H1 (cell line): ENCODE measurements around the gene KCNJ12. TPM values are rescaled to one million over a fixed set of nuclear protein-coding genes. Genes with fewer than 3 reads are reported as not detected.

ENCODE experiments used
- CTCF ChIA-PET: fragments of 300-600 bp; sonication (Branson Sonifier 250); formaldehyde crosslinking; loops from one replicate; lab custom pipeline; 2021; ENCODE audit not compliant: partially characterized antibody; lab: Charles Lee
- POLR2A ChIA-PET: fragments of 300-600 bp; sonication (Branson Sonifier 250); formaldehyde crosslinking; loops from one replicate; lab custom pipeline; 2021; ENCODE audit warnings: inconsistent platforms; ENCODE audit not compliant: partially characterized antibody; lab: Charles Lee
- DNase-seq, 2 experiments: peaks; one replicate each; pipeline versions ENCODE4 v3.0.0 to v3.0.0-alpha.2; 2010 to 2022; ENCODE audit warnings: low spot score in 2 of 2, low read depth in 1 of 2, mixed read lengths in 1 of 2
- FAIRE-seq: peaks from 2 replicates; lab custom pipeline; 2011; peaks lifted over from hg19 to GRCh38; lab: Jason Lieb, UNC
- H2AFZ ChIP-seq: 2 replicates; pipeline ENCODE4 v1.8.1; 2012; ENCODE audit warnings: low read length, inconsistent platforms
- H2AK5ac ChIP-seq: 2 replicates; pipeline ENCODE4 v1.6.1; 2013; ENCODE audit warnings: low read depth, low read length
- H2BK120ac ChIP-seq: replicated peaks from 2 replicates; pipeline ENCODE3; 2013; ENCODE audit warnings: low read depth, low read length, inconsistent platforms
- H2BK12ac ChIP-seq: 2 replicates; pipeline ENCODE4 v1.6.1; 2013; ENCODE audit warnings: low read depth, low read length
- H2BK15ac ChIP-seq: 2 replicates; pipeline ENCODE4 v1.6.1; 2013; ENCODE audit warnings: low read length
- H2BK20ac ChIP-seq: 2 replicates; pipeline ENCODE4 v1.6.1; 2013; ENCODE audit warnings: low read length
- H2BK5ac ChIP-seq: 2 replicates; pipeline ENCODE4 v1.6.1; 2013; ENCODE audit warnings: low read depth, low read length
- H3K14ac ChIP-seq: 2 replicates; pipeline ENCODE4 v1.6.1; 2013; ENCODE audit warnings: inconsistent platforms; ENCODE audit not compliant: insufficient read length
- H3K18ac ChIP-seq: 2 replicates; pipeline ENCODE4 v1.6.1; 2013; ENCODE audit warnings: low read length; ENCODE audit errors: extremely low read depth
- H3K23ac ChIP-seq: 2 replicates; pipeline ENCODE4 v1.6.1; 2013; ENCODE audit warnings: inconsistent platforms; ENCODE audit not compliant: insufficient read length
- H3K23me2 ChIP-seq: 2 replicates; pipeline ENCODE4 v1.6.1; 2013; ENCODE audit warnings: low read depth, low read length
- H3K27ac ChIP-seq: 2 replicates; pipeline ENCODE4 v1.6.1; 2011; ENCODE audit warnings: low read depth, low read length, inconsistent platforms
- H3K27me3 ChIP-seq, 4 experiments: replicated peaks in 1 of 4; 1 replicate in 1 of 4; 2 replicates in 3 of 4; pipeline versions ENCODE4 v1.6.1 to v1.8.1; 2011 to 2013; ENCODE audit warnings: low read length in 3 of 4, mild to moderate bottlenecking in 3 of 4, inconsistent platforms in 2 of 4, mixed read lengths in 2 of 4, moderate library complexity in 1 of 4; ENCODE audit not compliant: control insufficient read depth in 3 of 4, insufficient read depth in 3 of 4; ENCODE audit errors: extremely low read depth in 1 of 4
- H3K36me3 ChIP-seq, 4 experiments: 2 replicates each; pipeline versions ENCODE4 v1.6.1 to v1.8.1; 2011 to 2013; ENCODE audit warnings: mild to moderate bottlenecking in 4 of 4, low read length in 3 of 4, moderate library complexity in 2 of 4, control low read depth in 1 of 4, inconsistent platforms in 1 of 4; ENCODE audit not compliant: insufficient read depth in 4 of 4, control insufficient read depth in 2 of 4
- H3K4ac ChIP-seq: replicated peaks from 2 replicates; pipeline ENCODE3; 2013; ENCODE audit warnings: low read length, low read depth, mixed read lengths, inconsistent platforms; ENCODE audit not compliant: insufficient read length
- H3K4me1 ChIP-seq, 4 experiments: replicated peaks in 1 of 4; 1 replicate in 1 of 4; 2 replicates in 3 of 4; pipeline versions ENCODE4 v1.6.1 to v1.8.1; 2011 to 2013; ENCODE audit warnings: low read length in 3 of 4, inconsistent platforms in 2 of 4, mixed read lengths in 1 of 4; ENCODE audit not compliant: insufficient read depth in 4 of 4, control insufficient read depth in 3 of 4
- H3K4me2 ChIP-seq, 2 experiments: 2 replicates each; pipeline versions ENCODE4 v1.6.1 to v1.8.1; 2011 to 2013; ENCODE audit warnings: low read depth in 2 of 2, low read length in 2 of 2, control low read depth in 1 of 2, inconsistent platforms in 1 of 2, mild to moderate bottlenecking in 1 of 2; ENCODE audit not compliant: insufficient read depth in 1 of 2
- H3K4me3 ChIP-seq, 4 experiments: fragments of 200-600, 300-600 bp in 1 of 4; sonication (generic), shearing (Covaris generic), sonication (Bioruptor Twin) in 1 of 4; 2 replicates each; pipeline versions ENCODE4 v1.5.1 to v1.8.1; 2011 to 2016; ENCODE audit warnings: low read length in 4 of 4, low read depth in 3 of 4, control low read depth in 2 of 4, inconsistent platforms in 2 of 4, mild to moderate bottlenecking in 2 of 4, mixed read lengths in 1 of 4, moderate library complexity in 1 of 4; ENCODE audit not compliant: insufficient read depth in 2 of 4; ENCODE audit errors: extremely low read depth in 1 of 4
- H3K56ac ChIP-seq: replicated peaks from 2 replicates; pipeline ENCODE3; 2013; ENCODE audit warnings: low read depth, mild to moderate bottlenecking, mixed read lengths, low read length, inconsistent platforms; ENCODE audit not compliant: insufficient read length
- H3K79me1 ChIP-seq: 2 replicates; pipeline ENCODE4 v1.6.1; 2013; ENCODE audit warnings: low read depth, low read length, control low read depth
- H3K79me2 ChIP-seq, 2 experiments: 2 replicates each; pipeline versions ENCODE4 v1.6.1 to v1.8.1; 2012 to 2013; ENCODE audit warnings: low read length in 2 of 2, mild to moderate bottlenecking in 2 of 2, inconsistent platforms in 1 of 2; ENCODE audit not compliant: insufficient read depth in 2 of 2, control insufficient read depth in 1 of 2
- H3K9ac ChIP-seq, 4 experiments: replicated peaks in 1 of 4; 1 replicate in 1 of 4; 2 replicates in 3 of 4; pipeline versions ENCODE4 v1.6.1 to v1.8.1; 2011 to 2013; ENCODE audit warnings: low read depth in 3 of 4, low read length in 3 of 4, control low read depth in 2 of 4, mild to moderate bottlenecking in 2 of 4, moderate library complexity in 2 of 4, inconsistent platforms in 1 of 4; ENCODE audit errors: extremely low read depth in 1 of 4
- H3K9me3 ChIP-seq, 2 experiments: 2 replicates each; pipeline versions ENCODE4 v1.6.1 to v1.8.1; 2012 to 2013; ENCODE audit warnings: mild to moderate bottlenecking in 2 of 2, moderate library complexity in 2 of 2, control low read depth in 1 of 2, inconsistent platforms in 1 of 2, low read depth in 1 of 2, low read length in 1 of 2, mixed read lengths in 1 of 2; ENCODE audit not compliant: insufficient read depth in 2 of 2
- H4K20me1 ChIP-seq, 2 experiments: replicated peaks in 1 of 2; 2 replicates each; pipeline versions ENCODE3 to v1.8.1; 2011 to 2013; ENCODE audit warnings: inconsistent platforms in 2 of 2, low read length in 2 of 2, mild to moderate bottlenecking in 1 of 2; ENCODE audit not compliant: insufficient read depth in 2 of 2, control insufficient read depth in 1 of 2
- H4K5ac ChIP-seq: 2 replicates; pipeline ENCODE4 v1.6.1; 2013; ENCODE audit warnings: low read length, low read depth, mixed read lengths, inconsistent platforms; ENCODE audit not compliant: insufficient read length
- H4K8ac ChIP-seq: 2 replicates; pipeline ENCODE4 v1.8.0; 2013; ENCODE audit warnings: mild to moderate bottlenecking, moderate library complexity, low read length, inconsistent platforms; ENCODE audit not compliant: insufficient read depth; ENCODE audit errors: extremely low read depth
- H4K91ac ChIP-seq: replicated peaks from 2 replicates; pipeline ENCODE3; 2013; ENCODE audit warnings: low read length, mixed read lengths, inconsistent platforms; ENCODE audit not compliant: insufficient read length
- ATF2 ChIP-seq: IDR thresholded peaks from 2 replicates; pipeline ENCODE4 v1.6.1; 2012; ENCODE audit warnings: low read length, inconsistent platforms
- ATF3 ChIP-seq: IDR thresholded peaks from 2 replicates; pipeline ENCODE4 v1.6.1; 2011; ENCODE audit warnings: low read depth, mild to moderate bottlenecking, low read length; ENCODE audit not compliant: insufficient read depth
- CBX8 ChIP-seq: fragments of 300-800, 300-1000 bp; sonication (generic); IDR thresholded peaks from 2 replicates; pipeline ENCODE4 v1.7.1; 2016; ENCODE audit warnings: low read depth, low read length, borderline replicate concordance
- CHD1 ChIP-seq: IDR thresholded peaks from 2 replicates; pipeline ENCODE4 v1.6.1; 2012; ENCODE audit warnings: low read depth, low read length, improper control_type of control experiment
- CHD2 ChIP-seq: IDR thresholded peaks from 2 replicates; pipeline ENCODE4 v1.6.1; 2012; ENCODE audit warnings: low read length, improper control_type of control experiment
- FOSL1 ChIP-seq: IDR thresholded peaks from 2 replicates; pipeline ENCODE4 v1.6.1; 2011; ENCODE audit warnings: mild to moderate bottlenecking, low read depth, low read length, moderate library complexity; ENCODE audit not compliant: insufficient read depth
- GABPA ChIP-seq: IDR thresholded peaks from 2 replicates; pipeline ENCODE4 v1.6.1; 2011; ENCODE audit warnings: mild to moderate bottlenecking, low read length, moderate library complexity, borderline replicate concordance; ENCODE audit not compliant: insufficient read depth
- KDM5A ChIP-seq: fragments of 200-600 bp; IDR thresholded peaks from 2 replicates; pipeline ENCODE4 v1.7.1; 2012; ENCODE audit warnings: mild to moderate bottlenecking, low read length, inconsistent platforms, mixed read lengths
- MAFK ChIP-seq: IDR thresholded peaks from 2 replicates; pipeline ENCODE4 v1.6.1; 2012; ENCODE audit warnings: low read depth, mild to moderate bottlenecking, improper control_type of control experiment, low read length
- RFX5 ChIP-seq: IDR thresholded peaks from 2 replicates; pipeline ENCODE4 v1.6.1; 2011; ENCODE audit warnings: low read depth, low read length, improper control_type of control experiment, borderline replicate concordance
- SP1 ChIP-seq: IDR thresholded peaks from 2 replicates; pipeline ENCODE4 v1.6.1; 2011; ENCODE audit warnings: low read depth, low read length
- TCF12 ChIP-seq: IDR thresholded peaks from 2 replicates; pipeline ENCODE4 v1.6.1; 2011; ENCODE audit warnings: low read depth, mild to moderate bottlenecking, low read length
- WGBS, 2 experiments: shearing (Covaris generic) in 1 of 2; methylation state at CpG; one replicate each; pipeline versions ENCODE4 v1.1.6 to v1.1.7; 2013 to 2015; ENCODE audit warnings: low lambda C conversion rate in 2 of 2, mixed read lengths in 2 of 2, inconsistent platforms in 1 of 2, low coverage in 1 of 2, missing lambda C conversion rate in 1 of 2; ENCODE audit not compliant: insufficient replicate concordance in 2 of 2, insufficient coverage in 1 of 2, insufficient read length in 1 of 2; ENCODE audit errors: extremely low coverage in 1 of 2, missing lambda C conversion rate in 1 of 2; 5-methylcytosine and 5-hydroxymethylcytosine counted together
- polyA plus RNA-seq, 7 experiments: library from polyadenylated mRNA; depleted of rRNA in 3 of 7; stranded (reverse) in 5 of 7; unstranded in 2 of 7; fragments of >200 nt in 5 of 7; fragments of 200-250 nt in 2 of 7; gene quantifications; 1 replicate in 5 of 7; 2 replicates in 1 of 7; 4 replicates in 1 of 7; pipeline versions ENCODE4 v1.2.1 to v1.2.3, GENCODE V29; 2011 to 2013; ENCODE audit warnings: missing spikeins in 2 of 7, mixed read lengths in 2 of 7
- total RNA-seq: library from RNA; stranded (reverse); fragmentation: NEBNext Ultra II Directional; extraction: Animal tissue kit (Norgen Biotek cat#: 25700); gene quantifications from 2 replicates; pipeline ENCODE4 v1.2.1, GENCODE V29; 2021

The KCNJ12 gene
- total and polyA plus RNA-seq, 2 of the 8 experiments (the other 6 are each of a cell fraction or from before 2014, with no cell fraction given) = 1.2 to 1.5 TPM

- Histone ChIP-seq H3K4me1 (peaks cover 0 to 24% (median 11%) of the 10 kb centered on the region in 4 experiments; a peak in 6 of 7 replicates), H3K4me2 (no peak overlapping the region), H3K4me3 (no peak overlapping the region), H3K27me3 (peaks cover 14 to 42% (median 33%) of the 10 kb centered on the region in 4 experiments), H3K9ac (no peak overlapping the region), H2BK20ac (0 out of 2 replicates have a peak overlapping the region, but pooled peaks have one; percentile 61), H2BK15ac (peak overlapping the region; percentile 72; the same call in 1 of the 2 replicates), H4K20me1 (peaks cover 0 to 5% of the 10 kb centered on the region in 2 experiments), H3K23me2 (peaks cover 14% of the 10 kb centered on the region; the same call in 1 of the 2 replicates), H3K9me3 (no peaks in the 10 kb centered on the region), H2AFZ (no peak overlapping the region), H3K18ac (no peak overlapping the region; the same call in 1 of the 2 replicates), H2BK120ac (no peak overlapping the region), H3K4ac (no peak overlapping the region), H4K5ac (no peak overlapping the region), H4K8ac (no peak overlapping the region; the same call in 1 of the 2 replicates), H3K79me2 (no peaks in the 10 kb centered on the region), H3K56ac (no peak overlapping the region), H3K23ac (no peak overlapping the region), H2BK12ac (no peak overlapping the region), H2AK5ac (no peak overlapping the region), H2BK5ac (no peak overlapping the region), H4K91ac (no peak overlapping the region), H3K27ac (no peak overlapping the region), H3K79me1 (no peaks in the 10 kb centered on the region), H3K14ac (no peak overlapping the region), H3K36me3 (no peaks in the 10 kb centered on the region)
- FAIRE-seq (no peak), DNase-seq (no peak)
- 85% methylated on average over 12 of the region's 12 CpGs; no CpG with 5 or more reads in 1 of the 2 experiments for WGBS, 2 experiments
- ChIA-PET POLR2A (interaction anchor here (1.0 to 1.2 kb wide), 2 partner anchors 8 to 15 kb away, joined by 3 to 4 read pairs; no protein-coding TSS in a partner anchor), CTCF (interaction anchor here (0.9 to 1.5 kb wide), 7 partner anchors 12 to 262 kb away, joined by 3 to 5 read pairs (median 3); no protein-coding TSS in a partner anchor)
- TF ChIP-seq ATF3 = no peak
- TF ChIP-seq FOSL1 = no peak
- TF ChIP-seq CHD1 = no peak
- TF ChIP-seq MAFK = no peak
- no peak for TF ChIP-seq KDM5A
- TF ChIP-seq SP1 = no peak
- TF ChIP-seq CBX8 = no peak
- no peak for TF ChIP-seq ATF2
- no peak for TF ChIP-seq CHD2
- no peak for TF ChIP-seq TCF12
- no peak for TF ChIP-seq GABPA
- TF ChIP-seq RFX5 = no peak
These were observed 3.1 kb upstream of the KCNJ12 start for GRCh38 chr17:21373036-21373435.
